MM.1S (cell line): Measurements from ENCODE around the gene IFNG-AS1.

Experiments used
- DNase-seq: peaks from one replicate; pipeline ENCODE4 v3.0.0-alpha.2; 2015
- H2AFZ ChIP-seq: fragments of 300-600 bp; sonication (generic); 2 replicates; pipeline ENCODE4 v1.6.0; 2016; ENCODE audit warnings: antibody characterized with exemption, low read length
- H3F3A ChIP-seq: fragments of 300-600 bp; sonication (generic); 2 replicates; pipeline ENCODE4 v1.6.1; 2016; ENCODE audit warnings: mild to moderate bottlenecking, antibody characterized with exemption, low read length, moderate library complexity, mixed read lengths; ENCODE audit not compliant: insufficient read depth
- H3K27ac ChIP-seq: fragments of 300-600 bp; sonication (generic); 2 replicates; pipeline ENCODE4 v1.5.1; 2016; ENCODE audit warnings: mild to moderate bottlenecking, low read length
- H3K27me3 ChIP-seq: fragments of 300-600 bp; sonication (generic); replicated peaks from 2 replicates; pipeline ENCODE4 v1.6.0; 2016; ENCODE audit warnings: low read length; ENCODE audit not compliant: insufficient read depth
- H3K36me3 ChIP-seq: fragments of 300-600 bp; sonication (generic); replicated peaks from 2 replicates; pipeline ENCODE4 v1.6.1; 2016; ENCODE audit warnings: mild to moderate bottlenecking, low read length, mixed read lengths; ENCODE audit not compliant: insufficient read depth
- H3K4me1 ChIP-seq: fragments of 300-600 bp; sonication (generic); 2 replicates; pipeline ENCODE4 v1.6.1; 2016; ENCODE audit warnings: low read length, mixed read lengths
- H3K4me2 ChIP-seq: fragments of 300-600 bp; sonication (generic); 2 replicates; pipeline ENCODE4 v1.6.0; 2016; ENCODE audit warnings: low read depth, low read length
- H3K4me3 ChIP-seq: fragments of 300-600 bp; sonication (generic); 2 replicates; pipeline ENCODE4 v1.5.1; 2016; ENCODE audit warnings: low read length, mixed read lengths
- H3K79me2 ChIP-seq: fragments of 300-600 bp; sonication (generic); 2 replicates; pipeline ENCODE4 v1.6.1; 2016; ENCODE audit warnings: mixed run types, low read length, mixed read lengths
- H3K9ac ChIP-seq: fragments of 300-600 bp; sonication (generic); 2 replicates; pipeline ENCODE4 v1.6.1; 2016; ENCODE audit warnings: low read length, mixed read lengths
- H3K9me2 ChIP-seq: fragments of 300-600 bp; sonication (generic); replicated peaks from 2 replicates; pipeline ENCODE4 v1.6.1; 2016; ENCODE audit warnings: mild to moderate bottlenecking, low read length, mixed read lengths; ENCODE audit not compliant: insufficient read depth
- H3K9me3 ChIP-seq: fragments of 300-600 bp; sonication (generic); replicated peaks from 2 replicates; pipeline ENCODE4 v1.6.1; 2016; ENCODE audit warnings: mild to moderate bottlenecking, low read length, mixed read lengths; ENCODE audit not compliant: insufficient read depth
- H4K20me1 ChIP-seq: fragments of 300-600 bp; sonication (generic); 2 replicates; pipeline ENCODE4 v1.6.1; 2016; ENCODE audit warnings: mild to moderate bottlenecking, low read length, moderate library complexity, mixed read lengths; ENCODE audit not compliant: insufficient read depth
- CTCF ChIP-seq: fragments of 300-600 bp; sonication (generic); IDR thresholded peaks from 2 replicates; pipeline ENCODE4 v1.5.1; 2016; ENCODE audit warnings: antibody characterized with exemption, low read length, mixed read lengths
- EZH2 ChIP-seq: fragments of 300-600 bp; sonication (generic); optimal IDR thresholded peaks from 2 replicates; pipeline ENCODE3; 2017; ENCODE audit warnings: low read depth, mild to moderate bottlenecking, antibody characterized with exemption, low read length, mixed read lengths
- EZH2phosphoT487 ChIP-seq: fragments of 300-600 bp; sonication (generic); IDR thresholded peaks from 2 replicates; pipeline ENCODE4 v1.6.1; 2018; ENCODE audit warnings: antibody characterized with exemption, low read length

The IFNG-AS1 gene

GRCh38 chr12:68003777-68004176 is 14.5 kb downstream of the IFNG-AS1 start:
- Histone ChIP-seq H3K27me3 (no peaks in the 10 kb centered on the region), H3K4me1 (peaks cover 9% of the 10 kb centered on the region; the same call in 1 of the 2 replicates), H3K36me3 (peaks cover 44% of the 10 kb centered on the region), H3K27ac (no peak overlapping the region), H3F3A (0 out of 2 replicates have a peak, but pooled peaks cover 7% of the 10 kb centered on the region), H3K4me3 (no peak overlapping the region), H4K20me1 (peaks cover 57% of the 10 kb centered on the region), H3K9ac (no peak overlapping the region), H3K9me2 (no peaks in the 10 kb centered on the region), H3K4me2 (no peak overlapping the region), H3K79me2 (peaks cover 98% of the 10 kb centered on the region), H3K9me3 (no peaks in the 10 kb centered on the region), H2AFZ (no peak overlapping the region)
- TF ChIP-seq EZH2phosphoT487 (no peak), CTCF (no peak), EZH2 (no peak)
- DNase-seq: no peak

GRCh38 chr12:68007033-68007432 is 17.8 kb downstream of the IFNG-AS1 start:
- Histone ChIP-seq H3K9me3 (no peaks in the 10 kb centered on the region), H3K9me2 (no peaks in the 10 kb centered on the region), H3K4me3 (no peak overlapping the region), H2AFZ (no peak overlapping the region), H3K9ac (no peak overlapping the region), H3K4me1 (peaks cover 5% of the 10 kb centered on the region; the same call in 1 of the 2 replicates), H4K20me1 (peaks cover 51% of the 10 kb centered on the region), H3K4me2 (no peak overlapping the region), H3K27me3 (no peaks in the 10 kb centered on the region), H3K36me3 (peaks cover 62% of the 10 kb centered on the region), H3K27ac (no peak overlapping the region), H3K79me2 (peaks cover 98% of the 10 kb centered on the region), H3F3A (no peaks in the 10 kb centered on the region)
- no peak for DNase-seq
- no peak for TF ChIP-seq EZH2
- no peak for TF ChIP-seq EZH2phosphoT487
- TF ChIP-seq CTCF: no peak

- Histone ChIP-seq H3K27ac (no peak overlapping the region), H3K4me2 (no peak overlapping the region)
- DNase-seq: no peak
Observed at GRCh38 chr12:68007466-68007865, 18.2 kb downstream of the IFNG-AS1 start.

More at GRCh38 chr12:68007466-68007865, 18.2 kb downstream of the IFNG-AS1 start:
- TF ChIP-seq EZH2: no peak
- no peak for TF ChIP-seq EZH2phosphoT487
- no peak for TF ChIP-seq CTCF
- no peaks in the 10 kb centered on the region for H3K9me3 ChIP-seq
- no peaks in the 10 kb centered on the region for H3K9me2 ChIP-seq
- no peak overlapping the region for H3K4me3 ChIP-seq
- H3K9ac ChIP-seq: no peak overlapping the region
- H3K36me3 ChIP-seq: peaks cover 61% of the 10 kb centered on the region
- no peaks in the 10 kb centered on the region for H3K27me3 ChIP-seq
- H2AFZ ChIP-seq: no peak overlapping the region
- H3F3A ChIP-seq: no peaks in the 10 kb centered on the region
- H3K4me1 ChIP-seq: peaks cover 5% of the 10 kb centered on the region; the same call in 1 of the 2 replicates
- H4K20me1 ChIP-seq: peaks cover 47% of the 10 kb centered on the region
- peaks cover 98% of the 10 kb centered on the region for H3K79me2 ChIP-seq
